OCI-LY1 (cell line): ENCODE results near the gene TAAR5.

ENCODE experiments used
- EZH2 ChIP-seq: fragments of 200-600 bp; sonication (generic), shearing (Covaris generic); IDR thresholded peaks from 2 replicates; pipeline ENCODE4 v1.8.0; 2017; ENCODE audit warnings: borderline replicate concordance, mixed run types, mild to moderate bottlenecking, antibody characterized with exemption, low read length, moderate library complexity, mixed read lengths
- TF ChIP-seq, protein P1 (sequence below): fragments of 200-600 bp; sonication (generic), shearing (Covaris generic); IDR thresholded peaks from 2 replicates; pipeline ENCODE4 v1.5.1; 2017; ENCODE audit warnings: mild to moderate bottlenecking, antibody characterized with exemption, low read length, moderate library complexity, mixed read lengths

DNA sequence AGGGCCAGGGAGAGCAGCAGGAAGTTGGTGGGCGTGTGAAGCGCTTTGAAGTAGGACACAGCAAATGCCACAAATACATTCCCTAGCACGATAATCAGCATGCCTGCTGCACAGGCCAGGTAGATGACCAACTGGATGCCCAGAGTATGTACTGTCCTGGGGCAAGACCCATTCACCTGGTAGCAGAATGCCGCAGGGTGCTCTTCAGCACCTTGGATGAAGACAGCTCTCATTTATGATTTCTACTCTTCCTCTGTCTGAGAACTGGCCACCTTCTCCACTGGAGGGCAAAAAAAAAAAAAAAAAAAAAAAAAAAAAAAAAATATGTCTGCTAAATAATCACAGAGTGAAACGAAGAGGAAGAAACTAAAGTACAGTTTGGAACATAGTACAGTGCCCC, at the start of gene TAAR5:
- TF ChIP-seq, protein P1, sequence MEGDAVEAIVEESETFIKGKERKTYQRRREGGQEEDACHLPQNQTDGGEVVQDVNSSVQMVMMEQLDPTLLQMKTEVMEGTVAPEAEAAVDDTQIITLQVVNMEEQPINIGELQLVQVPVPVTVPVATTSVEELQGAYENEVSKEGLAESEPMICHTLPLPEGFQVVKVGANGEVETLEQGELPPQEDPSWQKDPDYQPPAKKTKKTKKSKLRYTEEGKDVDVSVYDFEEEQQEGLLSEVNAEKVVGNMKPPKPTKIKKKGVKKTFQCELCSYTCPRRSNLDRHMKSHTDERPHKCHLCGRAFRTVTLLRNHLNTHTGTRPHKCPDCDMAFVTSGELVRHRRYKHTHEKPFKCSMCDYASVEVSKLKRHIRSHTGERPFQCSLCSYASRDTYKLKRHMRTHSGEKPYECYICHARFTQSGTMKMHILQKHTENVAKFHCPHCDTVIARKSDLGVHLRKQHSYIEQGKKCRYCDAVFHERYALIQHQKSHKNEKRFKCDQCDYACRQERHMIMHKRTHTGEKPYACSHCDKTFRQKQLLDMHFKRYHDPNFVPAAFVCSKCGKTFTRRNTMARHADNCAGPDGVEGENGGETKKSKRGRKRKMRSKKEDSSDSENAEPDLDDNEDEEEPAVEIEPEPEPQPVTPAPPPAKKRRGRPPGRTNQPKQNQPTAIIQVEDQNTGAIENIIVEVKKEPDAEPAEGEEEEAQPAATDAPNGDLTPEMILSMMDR, result no peak
- no peak for TF ChIP-seq EZH2
